ENCODE measurements around the gene FILIP1.
"Not testable (repeated sequence)": the region's sequence is repeated elsewhere in the genome, so short reads cannot be mapped to it uniquely, and the experiment has no call there.

Gene FILIP1

DNA sequence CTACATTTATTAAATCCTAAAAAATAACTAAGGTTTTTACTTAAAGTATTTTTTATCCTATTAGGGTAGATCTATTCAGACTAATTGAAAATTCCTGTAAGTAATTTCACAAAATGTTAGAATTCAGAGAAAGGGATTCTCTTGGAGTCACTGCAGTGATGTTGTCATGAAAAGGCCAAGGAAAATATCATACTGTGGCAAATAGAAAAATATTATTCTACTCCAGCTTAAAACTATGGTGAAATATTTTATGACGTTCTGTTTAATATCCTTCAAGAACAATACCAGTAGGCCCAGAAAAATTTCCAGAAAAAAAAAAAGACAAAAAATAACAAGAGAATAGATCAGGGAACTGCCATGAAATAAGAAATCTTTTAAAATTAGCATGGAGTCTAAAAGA, 73.6 kb downstream of the FILIP1 start:
- DNase-seq (ENCODE audit: low read depth) = no peak

DNA sequence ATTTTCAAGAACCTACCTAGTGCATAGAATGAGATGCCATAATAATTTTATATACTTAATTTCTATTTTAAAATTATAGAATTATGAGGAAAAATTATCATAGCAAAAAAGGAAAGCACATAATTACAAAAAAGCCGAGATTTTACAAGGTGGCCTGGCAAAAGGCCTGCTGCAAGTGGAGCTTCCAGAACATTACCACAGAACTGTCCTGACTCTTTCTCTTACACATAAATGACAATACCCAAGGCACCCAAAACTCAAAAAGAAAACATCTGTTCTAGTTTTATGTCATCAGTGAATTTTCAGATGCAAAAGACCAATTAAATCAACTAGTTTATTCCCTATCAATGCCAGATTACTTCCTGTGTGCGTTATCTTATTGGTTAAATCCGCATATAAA, 74.2 kb downstream of the FILIP1 start:
- no peak for DNase-seq (ENCODE audit: low read depth)

DNA sequence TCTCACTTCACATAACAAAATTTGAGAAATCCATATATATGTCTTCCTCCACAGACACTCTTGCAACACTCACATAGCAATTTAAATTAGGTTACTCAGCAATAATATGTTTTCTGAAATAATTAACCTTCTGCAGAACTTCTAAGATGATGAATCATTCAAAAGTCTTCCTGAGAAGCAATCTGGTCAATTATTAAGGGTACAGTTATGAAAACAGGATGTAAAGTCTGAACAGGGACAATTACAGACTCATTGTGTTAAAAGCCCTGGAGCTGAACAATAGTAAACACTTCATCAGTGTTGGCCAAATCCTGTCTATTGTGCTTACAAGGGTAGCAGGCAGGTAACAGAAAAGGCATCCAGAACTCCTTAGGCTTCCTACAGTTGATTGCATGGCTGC, 75.4 kb downstream of the FILIP1 start:
- DNase-seq (ENCODE audit: low read depth) = no peak

DNA sequence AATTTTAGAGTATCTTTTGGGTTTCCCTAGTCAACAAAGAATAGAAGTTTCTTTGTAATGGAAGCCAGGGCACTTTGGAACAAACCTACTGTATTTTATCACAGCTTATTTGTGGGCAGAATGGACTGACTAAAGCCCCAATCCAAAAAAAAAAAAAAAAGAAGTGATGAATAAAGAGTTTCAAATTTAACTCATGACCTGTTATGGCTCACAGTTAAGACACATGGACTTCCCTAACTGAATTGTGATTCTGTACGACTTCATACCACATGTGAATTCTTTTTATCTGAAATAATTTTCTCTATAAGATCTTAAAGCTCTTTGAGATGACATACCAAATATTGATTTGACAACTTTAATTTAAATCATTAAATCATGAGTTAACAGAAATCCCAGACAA, 77.2 kb downstream of the FILIP1 start:
- DNase-seq (ENCODE audit: low read depth) = no peak

DNA sequence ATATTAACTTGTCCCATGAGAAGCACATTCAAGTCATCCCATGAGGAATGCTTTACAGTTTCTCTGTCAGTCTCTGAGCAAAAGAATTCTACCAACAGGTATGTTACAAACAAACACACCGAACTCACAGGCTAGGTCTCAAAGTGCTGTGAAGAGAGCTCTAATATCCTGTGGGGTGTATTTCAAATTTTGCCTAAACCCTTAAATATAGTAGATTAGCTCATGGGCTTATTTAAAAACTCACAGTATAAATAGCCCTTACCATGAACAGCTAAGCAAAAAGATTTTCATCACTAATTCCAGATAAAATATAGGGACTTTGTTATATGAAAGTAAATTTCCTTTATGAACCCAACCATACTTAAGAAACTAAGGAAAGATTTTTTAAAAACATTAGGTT, 77.8 kb downstream of the FILIP1 start:
- DNase-seq (ENCODE audit: low read depth) = no peak

DNA sequence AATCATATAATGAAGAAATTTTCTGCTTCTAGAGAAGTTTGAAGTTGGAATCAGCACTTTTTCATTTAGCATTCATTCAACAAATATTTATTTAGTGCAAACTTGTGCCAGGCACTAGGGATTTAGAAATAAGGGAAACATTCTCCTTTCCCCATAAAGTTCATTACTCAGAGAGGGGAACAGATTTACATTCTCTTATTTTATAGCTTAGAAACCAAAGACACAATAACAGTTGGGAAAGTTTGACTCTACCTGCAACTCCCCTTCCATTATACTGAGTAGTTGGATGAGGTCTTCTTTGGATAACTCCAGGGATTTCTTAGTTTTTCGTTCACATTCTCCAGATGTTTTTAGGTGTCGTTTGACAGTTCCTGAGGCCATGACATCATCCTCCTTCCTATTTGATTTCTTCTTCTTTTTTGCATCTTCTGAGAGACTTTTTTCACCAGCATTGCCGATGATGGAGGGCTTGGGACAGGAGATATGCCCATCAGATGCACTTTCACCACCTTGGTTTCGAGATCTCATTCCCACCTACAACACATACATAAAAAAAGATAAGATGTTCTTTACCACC, 79.1 kb downstream of the FILIP1 start:
- no peak for DNase-seq (ENCODE audit: low read depth)

DNA sequence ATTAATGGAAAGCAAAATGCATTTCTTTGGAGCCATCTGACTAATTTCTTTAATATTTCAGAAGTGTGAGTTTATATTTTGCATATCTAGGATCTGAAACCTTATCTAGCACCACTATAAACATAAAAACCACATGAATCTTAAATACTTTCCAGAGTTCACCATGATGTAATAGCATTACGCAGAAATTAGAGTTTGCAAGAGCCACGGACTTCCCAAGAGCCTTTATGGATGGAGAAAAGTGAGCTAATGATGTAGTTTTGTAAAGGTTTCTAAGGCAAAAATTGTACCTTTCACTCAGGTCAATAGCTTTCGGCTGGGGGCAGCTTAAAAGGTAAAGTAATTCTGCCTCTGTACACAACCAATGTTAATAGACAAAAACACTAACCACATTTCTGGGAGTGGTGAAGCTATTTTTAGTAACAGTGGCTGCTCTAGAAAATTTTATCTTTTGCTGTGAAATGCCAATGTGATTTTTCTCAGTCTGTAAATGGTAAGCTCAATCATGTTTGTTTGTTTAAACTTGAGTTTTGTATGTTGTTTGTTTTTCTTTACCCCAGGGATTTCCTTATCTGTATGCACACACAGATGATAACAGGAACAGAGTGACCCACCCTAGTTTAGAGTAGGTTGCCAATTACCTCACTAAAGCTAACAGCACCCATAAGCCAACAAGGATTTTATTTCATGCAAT, 80.5 kb downstream of the FILIP1 start:
- DNase-seq (ENCODE audit: low read depth) = no peak

DNA sequence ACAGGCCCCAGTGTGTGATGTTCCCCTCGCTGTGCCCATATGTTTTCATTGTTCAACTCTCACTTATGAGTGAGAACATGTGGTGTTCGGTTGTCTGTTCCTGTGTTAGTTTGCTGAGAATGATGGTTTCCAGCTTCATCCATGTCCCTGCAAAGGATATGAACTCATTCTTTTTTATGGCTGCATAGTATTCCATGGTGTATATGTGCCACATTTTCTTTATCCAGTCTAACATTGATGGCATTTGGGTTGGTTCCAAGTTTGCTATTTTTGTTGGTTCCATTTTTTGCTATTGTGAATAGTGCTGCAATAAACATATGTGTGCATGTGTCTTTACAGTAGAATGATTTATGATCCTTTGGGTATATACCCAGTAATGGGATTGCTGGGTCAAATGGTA, 83.0 kb downstream of the FILIP1 start:
- not testable (repeated sequence) for DNase-seq (ENCODE audit: low read depth)

DNA sequence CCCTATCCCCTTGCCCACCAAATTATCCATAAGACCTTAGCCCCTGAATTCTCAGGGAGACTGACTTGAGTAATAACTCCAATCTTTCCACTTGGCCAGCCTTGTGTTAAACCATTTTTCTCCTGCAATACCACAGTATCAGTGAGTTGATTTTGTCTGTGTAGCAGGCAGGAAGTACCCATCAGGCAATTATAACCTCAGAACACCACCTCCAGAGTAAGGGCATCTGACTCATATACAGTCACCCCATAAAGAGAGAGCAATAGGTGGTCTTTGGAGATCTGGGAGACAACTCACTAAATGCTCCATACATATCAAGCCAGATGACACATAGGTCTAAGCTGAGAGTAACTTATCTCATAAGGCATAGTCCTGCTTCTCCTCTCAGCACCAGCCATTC, 83.7 kb downstream of the FILIP1 start:
- no peak for DNase-seq (ENCODE audit: low read depth)

DNA sequence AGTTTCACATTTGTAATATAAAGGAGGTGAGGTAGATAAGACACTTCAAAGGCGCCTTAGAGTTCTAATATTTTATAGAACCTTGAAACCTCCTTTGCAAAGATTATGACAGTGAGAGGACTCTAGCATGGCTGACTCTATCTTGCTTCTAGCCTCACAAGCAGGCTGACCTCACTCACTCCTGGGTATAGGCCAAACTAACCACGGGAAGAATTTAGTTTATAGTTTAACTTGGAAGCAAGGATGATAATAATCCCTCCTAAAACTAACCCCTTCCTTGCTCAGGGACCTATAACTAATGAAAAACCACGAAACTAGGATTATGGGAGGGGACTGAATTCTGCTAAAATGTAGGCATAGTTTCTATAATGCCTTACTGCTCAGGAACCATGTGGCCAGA, 84.3 kb downstream of the FILIP1 start:
- no peak for DNase-seq (ENCODE audit: low read depth)

DNA sequence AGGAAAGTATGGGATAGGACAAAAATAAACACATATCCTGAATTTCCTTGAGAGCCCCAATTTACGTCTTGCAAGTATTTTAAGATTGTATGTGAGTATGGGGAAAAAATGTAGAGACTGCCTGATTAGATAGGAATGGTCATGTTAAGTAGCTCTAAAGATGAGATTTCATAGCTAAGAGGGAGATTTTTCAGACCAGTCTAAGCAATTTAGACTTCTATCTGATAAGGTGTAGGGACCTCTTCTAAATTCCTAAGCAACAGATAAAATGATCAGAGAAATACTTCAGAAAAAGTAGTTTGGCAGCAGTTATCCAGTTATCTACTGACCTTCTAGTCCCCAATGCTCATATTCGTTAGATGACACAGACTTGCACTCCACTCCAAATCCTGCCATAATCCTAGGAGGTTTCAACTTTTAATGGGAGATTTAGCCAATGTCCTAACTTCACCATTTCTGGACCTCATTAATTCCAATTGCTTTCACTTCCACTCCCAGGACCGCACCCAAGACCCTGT, 90.0 kb downstream of the FILIP1 start:
- DNase-seq (ENCODE audit: low read depth) = no peak

DNA sequence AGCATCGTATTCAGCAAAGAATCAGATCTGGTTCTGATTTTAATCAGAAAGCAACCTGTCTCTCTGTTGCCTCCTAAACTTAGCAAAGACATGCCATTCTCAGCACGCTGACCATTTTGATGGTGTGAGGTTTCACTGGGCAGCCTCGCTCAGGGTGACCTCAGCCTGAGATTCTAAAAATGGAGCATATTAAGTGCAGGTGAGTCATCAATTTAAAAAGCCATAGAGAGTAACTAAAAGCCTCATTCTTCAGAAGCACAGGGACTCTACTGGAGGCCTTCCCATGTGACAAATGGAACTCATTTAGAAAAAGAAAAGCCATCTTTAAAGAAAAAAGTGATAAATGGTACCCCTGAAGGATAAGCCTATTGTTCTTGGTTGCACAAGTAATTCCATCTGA, 91.3 kb downstream of the FILIP1 start:
- DNase-seq (ENCODE audit: low read depth) = no peak

DNA sequence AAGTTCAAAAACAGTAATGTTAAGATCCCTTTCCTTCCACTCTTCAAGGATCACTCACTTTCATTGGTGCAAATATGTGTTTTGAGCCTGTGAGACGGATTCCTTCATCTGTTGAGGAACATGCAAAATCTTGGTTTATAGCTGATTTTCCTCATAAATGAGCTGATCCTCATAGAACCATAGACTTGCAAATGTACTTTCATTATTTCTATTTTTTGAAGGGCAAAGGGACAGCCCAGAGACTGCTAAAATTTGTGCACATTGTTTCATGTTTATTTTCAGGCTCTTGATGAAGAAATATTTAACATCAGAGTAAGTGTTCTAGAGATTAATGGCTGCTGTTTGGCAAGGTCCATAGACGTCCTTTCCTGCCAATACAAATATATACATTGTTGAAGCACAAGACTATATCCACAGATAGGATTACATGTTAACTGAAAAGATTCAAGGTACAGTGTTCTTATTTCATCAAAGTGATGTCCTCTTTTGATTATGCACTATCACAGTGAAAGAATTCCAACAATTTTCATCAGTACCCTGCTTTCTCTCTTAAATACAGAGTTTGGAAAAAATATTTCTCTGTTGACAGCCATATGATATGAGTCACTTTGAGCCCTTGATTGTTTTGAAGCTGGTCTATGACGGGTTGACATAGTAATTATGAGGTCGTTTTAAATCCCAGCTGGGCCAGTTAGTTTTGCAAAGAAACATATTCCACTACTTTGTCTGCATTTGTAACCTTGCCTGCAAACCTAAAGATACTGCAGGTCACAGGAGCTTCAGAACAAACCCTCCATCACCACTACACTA, 95.7 kb downstream of the FILIP1 start:
- no peak for DNase-seq (ENCODE audit: low read depth)

DNA sequence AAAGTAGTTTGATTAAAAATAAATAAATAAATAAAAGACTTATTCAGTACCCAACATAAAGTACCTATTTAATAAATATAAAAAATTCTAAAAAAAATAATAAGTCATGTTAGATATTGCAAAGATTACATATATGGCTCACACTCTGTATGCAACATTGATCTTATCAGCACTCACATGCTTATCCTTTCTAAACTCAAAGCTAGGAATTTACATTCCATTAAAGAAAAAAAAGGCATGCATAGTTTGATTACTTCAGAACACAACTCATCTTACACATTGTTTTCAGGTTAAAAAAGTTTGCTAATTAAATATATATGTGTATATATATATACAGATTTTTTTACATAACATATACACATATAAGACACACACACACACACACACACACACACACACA, 96.4 kb downstream of the FILIP1 start:
- DNase-seq (ENCODE audit: low read depth) = no peak

DNA sequence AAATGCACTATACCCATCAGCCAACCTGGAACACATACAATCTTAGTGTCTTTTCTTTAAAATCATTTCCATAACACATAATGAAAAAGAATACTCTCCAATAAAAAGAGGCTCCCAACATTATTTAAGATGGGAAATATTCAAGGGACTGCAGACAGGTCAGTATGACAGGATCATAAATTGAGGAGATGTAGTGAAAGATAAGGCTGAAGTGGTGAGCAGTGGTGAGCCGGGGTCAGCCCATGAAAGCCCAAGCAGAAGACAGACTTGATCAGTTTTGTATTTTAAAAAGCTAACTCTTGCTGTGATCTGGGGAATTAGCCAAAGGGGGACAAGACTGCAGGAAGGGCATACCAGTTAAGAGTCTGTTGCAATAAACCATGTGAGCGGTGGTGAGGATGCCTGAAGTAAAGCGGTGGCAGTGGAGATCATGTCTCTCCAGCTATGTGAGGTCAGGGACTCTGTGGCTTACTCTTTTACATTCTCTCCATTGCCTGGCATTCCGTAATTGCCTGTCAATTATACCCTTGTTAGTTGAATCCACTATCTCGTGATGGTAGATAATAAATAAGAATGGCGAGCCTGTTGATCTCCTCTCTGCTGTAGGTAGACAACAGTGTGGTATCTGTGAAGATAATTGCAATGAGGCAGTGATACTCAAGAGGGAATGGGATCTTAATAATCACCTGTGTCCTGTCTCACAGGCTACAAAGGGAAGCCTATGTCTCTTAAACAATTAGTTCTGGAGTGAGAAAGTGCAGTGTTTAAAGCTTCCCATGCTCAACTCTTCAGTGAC, 97.4 kb downstream of the FILIP1 start:
- no peak for DNase-seq (ENCODE audit: low read depth)

DNA sequence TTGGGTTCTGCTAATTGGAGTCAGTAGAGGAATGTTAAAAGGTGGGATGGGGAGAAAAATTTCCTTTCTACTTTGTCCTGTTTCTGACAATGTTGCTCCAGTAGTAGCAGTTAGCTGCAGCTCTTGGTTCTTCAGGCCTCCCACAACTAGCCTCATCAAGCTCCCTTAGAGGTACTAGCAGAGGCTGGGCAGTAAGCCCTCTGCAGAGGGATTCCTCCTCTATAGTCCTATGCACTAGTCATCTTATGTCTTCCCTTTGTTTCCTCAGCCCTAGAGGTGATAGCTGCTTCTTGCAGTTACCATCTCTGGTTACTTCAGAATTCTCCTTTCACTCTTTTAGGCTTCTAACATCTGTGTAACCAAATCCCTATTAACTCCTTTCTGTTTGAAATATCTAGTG, 99.8 kb downstream of the FILIP1 start:
- DNase-seq (ENCODE audit: low read depth) = no peak

DNA sequence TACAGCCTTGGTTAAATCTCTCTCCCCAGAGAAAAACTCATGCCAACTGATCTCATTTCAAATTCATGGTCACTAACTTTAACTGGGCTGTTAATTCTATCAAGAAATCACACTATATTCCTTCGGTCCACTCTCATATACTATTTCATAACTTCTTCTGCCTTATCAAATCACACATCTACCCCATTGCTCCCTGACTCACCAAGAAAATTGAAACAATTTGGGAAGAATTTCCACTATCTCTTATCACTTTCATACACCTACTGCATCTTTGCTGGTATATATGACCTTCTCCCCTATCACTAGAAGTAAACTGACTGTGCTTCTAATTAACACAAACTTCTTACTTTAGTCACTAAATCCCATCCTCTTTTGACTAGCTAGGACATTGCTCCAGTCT, 102.3 kb downstream of the FILIP1 start:
- DNase-seq (ENCODE audit: low read depth) = no peak

DNA sequence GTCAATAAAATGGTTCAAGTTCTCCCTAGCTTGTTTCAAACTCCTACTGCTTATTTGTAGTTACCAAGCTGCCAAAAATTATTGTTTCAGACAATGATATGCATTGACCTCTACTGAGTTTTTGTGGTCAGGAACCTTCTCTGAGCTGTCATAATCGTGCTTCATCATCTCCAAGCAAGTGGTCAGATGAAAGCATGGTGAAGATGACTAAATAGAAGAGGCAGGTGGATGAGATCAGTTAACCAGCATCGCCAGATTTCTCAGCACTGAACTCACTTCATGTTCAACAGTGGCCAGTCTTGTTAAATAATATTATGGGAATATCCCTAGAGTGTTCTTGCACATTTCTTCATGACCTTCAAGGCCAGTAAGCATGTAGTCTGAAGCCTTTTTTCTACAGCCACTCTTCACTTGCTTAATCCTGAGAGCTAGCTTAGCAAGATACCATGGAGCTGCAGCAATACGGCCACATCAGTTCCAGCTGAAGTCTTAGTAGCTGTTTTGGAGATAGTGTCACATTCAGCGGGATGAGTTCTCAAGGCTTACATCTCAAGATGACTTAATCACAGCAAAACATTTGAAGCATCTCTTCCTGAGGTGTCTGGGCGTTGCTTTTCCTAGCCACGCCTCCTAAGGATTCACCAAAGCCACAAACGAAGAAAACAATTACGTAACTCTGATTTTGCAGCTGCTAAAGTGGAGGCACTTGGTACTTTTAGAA, 107.4 kb downstream of the FILIP1 start:
- DNase-seq (ENCODE audit: low read depth) = no peak

DNA sequence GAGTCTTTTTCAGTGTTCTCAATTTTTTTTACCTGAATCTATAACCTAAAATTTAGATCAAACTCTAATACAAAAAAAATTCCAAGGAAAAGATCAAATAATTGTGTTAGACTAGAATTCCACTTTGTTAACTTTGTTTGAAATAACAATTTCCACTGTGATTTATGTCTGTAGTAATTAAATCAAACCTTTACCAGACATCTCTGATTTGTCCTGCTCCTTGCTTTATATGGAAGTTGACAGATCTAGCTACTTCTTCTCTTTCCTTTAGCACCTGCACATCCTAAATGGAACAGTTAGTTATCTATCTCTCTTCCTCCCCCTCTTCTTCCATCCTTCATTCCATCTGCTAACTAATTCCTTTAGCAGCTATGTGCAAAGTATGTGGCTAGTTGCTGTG, 109.5 kb downstream of the FILIP1 start:
- DNase-seq (ENCODE audit: low read depth) = no peak

DNA sequence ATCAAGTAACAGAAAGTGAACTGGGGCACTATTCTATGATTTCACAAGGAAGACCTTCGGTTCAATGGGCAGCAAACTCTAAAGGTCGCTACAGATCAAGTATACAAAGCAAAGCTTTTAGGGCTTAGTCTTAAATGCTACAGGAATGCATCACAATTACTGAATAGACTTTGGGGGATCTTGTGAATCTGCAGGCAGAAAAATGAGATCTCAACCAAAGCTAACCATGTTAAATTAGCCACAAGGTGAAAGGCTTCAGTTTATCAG, 111.0 kb downstream of the FILIP1 start:
- no peak for DNase-seq (ENCODE audit: low read depth)

DNA sequence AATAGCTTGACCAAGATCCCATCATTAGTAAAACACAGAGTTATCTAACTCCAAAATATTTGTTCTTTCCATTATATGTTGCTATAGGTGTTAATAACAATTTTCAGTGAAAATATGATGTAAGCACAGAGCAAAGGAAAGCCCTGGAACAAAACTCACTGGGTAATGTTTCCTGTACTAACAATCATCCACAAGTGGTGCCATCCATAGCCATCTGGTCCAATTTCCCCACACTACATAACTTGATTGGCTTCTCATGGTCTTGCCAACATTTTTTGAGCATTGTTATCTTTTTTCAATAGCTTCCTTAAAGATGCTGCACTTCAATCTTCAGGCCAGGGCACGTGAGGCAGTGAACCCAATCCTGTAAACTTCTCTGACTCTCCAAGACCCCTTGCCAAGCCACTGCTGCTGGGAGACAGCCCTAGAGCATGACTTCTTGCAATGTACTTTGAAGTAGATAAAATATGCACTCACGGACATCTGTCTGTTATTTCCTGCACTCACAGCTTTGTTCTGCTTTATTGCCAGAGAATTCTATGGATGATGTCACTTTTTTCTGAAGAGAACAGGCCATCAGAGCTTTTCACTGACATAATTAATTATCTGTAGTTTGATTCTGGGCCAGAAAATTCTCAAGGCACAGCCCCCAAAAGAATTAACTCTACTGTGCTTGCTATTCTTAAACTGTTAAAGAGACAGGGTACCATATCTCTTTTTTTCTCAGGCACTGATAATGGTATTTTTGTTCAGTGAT, 111.5 kb downstream of the FILIP1 start:
- DNase-seq (ENCODE audit: low read depth) = no peak
